Vagina (tissue), 2 donors: Measurements from ENCODE around the gene FAM161B.

Source experiments
- CTCF ChIP-seq, 3 experiments: fragments of 450-650 bp in 2 of 3; fragments of 200-600 bp in 1 of 3; sonication (generic) in 1 of 3; IDR thresholded peaks; one replicate each; pipeline ENCODE4 v1.5.1; 2017 to 2019; ENCODE audit warnings: antibody characterized with exemption in 3 of 3, mild to moderate bottlenecking in 2 of 3, moderate library complexity in 2 of 3
- POLR2A ChIP-seq, 2 donors: fragments of 450-650 bp; IDR thresholded peaks; one replicate each; pipeline ENCODE4 v1.6.1; 2017; ENCODE audit warnings: antibody characterized with exemption in 2 of 2, mild to moderate bottlenecking in 2 of 2, moderate library complexity in 2 of 2
- POLR2AphosphoS5 ChIP-seq, 2 donors: sonication (generic); formaldehyde crosslinking; IDR thresholded peaks; one replicate each; pipeline ENCODE4 v1.9.0; 2017; ENCODE audit warnings: antibody characterized with exemption in 2 of 2, mild to moderate bottlenecking in 2 of 2, low read depth in 1 of 2; ENCODE audit not compliant: insufficient read depth in 1 of 2

GRCh38 chr14:73945159-73945670 is 4.7 kb downstream of the FAM161B start:
- TF ChIP-seq POLR2A (IDR thresholded peaks at IDR 0.05) = no peak
- no peak for TF ChIP-seq CTCF (IDR thresholded peaks at IDR 0.05)
- TF ChIP-seq POLR2AphosphoS5 (IDR thresholded peaks at IDR 0.05; ENCODE audit: insufficient read depth in 1 of 2, low read depth in 1 of 2) = no peak
